Measurements from ENCODE around the gene WDR35.

The WDR35 gene

DNA sequence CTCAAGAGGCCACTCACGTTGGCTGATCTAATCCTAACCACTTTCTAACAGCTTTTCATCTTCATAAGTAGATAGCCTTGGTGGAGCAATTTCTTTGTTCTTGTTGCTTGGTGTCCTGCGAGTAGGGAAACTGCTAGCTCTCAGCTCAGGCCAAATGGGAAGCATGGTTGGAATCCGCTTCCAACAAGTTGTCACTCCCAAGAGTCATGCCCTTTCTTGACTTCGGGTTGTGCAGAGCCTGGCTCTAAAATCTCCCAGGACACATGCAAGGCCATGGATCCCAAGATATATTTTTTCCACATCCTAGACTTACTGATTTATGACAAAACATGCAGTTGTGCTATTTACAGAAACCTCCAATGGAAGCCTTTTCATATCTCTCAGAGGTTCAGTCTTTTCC is 29.8 kb upstream of the WDR35 start:
- H3K4me3 ChIP-seq (replicated peaks; ENCODE audit: low read depth, low read length) = no peak overlapping the region
- no peak for DNase-seq (ENCODE audit: extremely low read depth, low read depth)
- TF ChIP-seq, protein P1, sequence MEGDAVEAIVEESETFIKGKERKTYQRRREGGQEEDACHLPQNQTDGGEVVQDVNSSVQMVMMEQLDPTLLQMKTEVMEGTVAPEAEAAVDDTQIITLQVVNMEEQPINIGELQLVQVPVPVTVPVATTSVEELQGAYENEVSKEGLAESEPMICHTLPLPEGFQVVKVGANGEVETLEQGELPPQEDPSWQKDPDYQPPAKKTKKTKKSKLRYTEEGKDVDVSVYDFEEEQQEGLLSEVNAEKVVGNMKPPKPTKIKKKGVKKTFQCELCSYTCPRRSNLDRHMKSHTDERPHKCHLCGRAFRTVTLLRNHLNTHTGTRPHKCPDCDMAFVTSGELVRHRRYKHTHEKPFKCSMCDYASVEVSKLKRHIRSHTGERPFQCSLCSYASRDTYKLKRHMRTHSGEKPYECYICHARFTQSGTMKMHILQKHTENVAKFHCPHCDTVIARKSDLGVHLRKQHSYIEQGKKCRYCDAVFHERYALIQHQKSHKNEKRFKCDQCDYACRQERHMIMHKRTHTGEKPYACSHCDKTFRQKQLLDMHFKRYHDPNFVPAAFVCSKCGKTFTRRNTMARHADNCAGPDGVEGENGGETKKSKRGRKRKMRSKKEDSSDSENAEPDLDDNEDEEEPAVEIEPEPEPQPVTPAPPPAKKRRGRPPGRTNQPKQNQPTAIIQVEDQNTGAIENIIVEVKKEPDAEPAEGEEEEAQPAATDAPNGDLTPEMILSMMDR (IDR thresholded peaks at IDR 0.05; ENCODE audit: low read depth, low read length, missing control alignments) = no peak

DNA sequence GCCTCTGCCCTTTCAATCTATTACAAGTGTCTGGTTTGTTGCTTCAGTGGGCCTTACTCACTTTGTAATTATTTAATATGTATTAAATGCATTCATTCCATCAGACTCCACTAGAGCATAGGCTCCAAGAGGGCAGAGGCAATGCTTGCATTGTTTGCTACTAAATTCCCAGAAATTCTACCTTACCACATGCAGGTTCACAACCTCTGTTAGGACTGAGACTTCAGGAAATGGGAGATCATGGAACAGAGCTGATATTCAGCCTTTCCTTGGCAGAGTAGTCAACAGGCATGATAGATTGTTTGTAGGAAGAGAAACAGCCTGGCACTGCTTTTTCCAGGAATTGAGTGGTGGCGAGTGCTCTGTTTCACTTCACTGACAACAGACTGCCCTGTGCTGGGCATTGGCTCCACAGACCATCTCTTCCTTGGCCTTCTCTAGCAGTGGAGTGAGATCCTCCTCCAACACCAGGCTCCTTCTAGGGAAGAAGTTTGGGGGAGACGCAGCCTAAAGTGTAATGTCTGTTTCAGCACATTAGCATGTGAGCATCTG is 28.8 kb upstream of the WDR35 start:
- TF ChIP-seq, protein P1 (IDR thresholded peaks at IDR 0.05; ENCODE audit: low read depth, low read length, missing control alignments) = no peak
- no peak overlapping the region for H3K4me3 ChIP-seq (replicated peaks; ENCODE audit: low read depth, low read length)

DNA sequence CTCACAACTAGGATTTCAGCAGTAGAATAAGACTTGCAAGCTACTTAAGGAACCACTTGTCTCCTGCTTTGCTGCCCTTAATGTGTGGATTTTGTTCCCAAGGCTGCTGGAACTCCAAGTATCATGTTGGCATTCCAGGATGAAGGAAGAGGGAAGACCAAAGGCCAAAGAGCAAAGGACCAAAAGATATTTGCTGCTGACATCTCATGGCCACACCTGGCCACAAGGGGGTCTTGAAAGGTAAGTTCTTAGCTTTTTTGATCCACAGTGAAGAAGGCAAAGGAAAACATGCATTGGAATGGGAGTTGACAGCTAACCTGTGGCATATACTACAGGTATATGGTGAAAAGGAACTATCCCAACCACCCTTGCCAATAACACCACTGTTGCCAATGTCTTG is 26.4 kb upstream of the WDR35 start:
- TF ChIP-seq, protein P1 (IDR thresholded peaks at IDR 0.05; ENCODE audit: low read depth, low read length, missing control alignments) = no peak
- H3K4me3 ChIP-seq (replicated peaks; ENCODE audit: low read depth, low read length) = no peak overlapping the region
- DNase-seq (ENCODE audit: extremely low read depth, low read depth) = no peak

More for the DNA sequence above, 28.8 kb upstream of the WDR35 start:
- DNase-seq (ENCODE audit: extremely low read depth, low read depth) = no peak

DNA sequence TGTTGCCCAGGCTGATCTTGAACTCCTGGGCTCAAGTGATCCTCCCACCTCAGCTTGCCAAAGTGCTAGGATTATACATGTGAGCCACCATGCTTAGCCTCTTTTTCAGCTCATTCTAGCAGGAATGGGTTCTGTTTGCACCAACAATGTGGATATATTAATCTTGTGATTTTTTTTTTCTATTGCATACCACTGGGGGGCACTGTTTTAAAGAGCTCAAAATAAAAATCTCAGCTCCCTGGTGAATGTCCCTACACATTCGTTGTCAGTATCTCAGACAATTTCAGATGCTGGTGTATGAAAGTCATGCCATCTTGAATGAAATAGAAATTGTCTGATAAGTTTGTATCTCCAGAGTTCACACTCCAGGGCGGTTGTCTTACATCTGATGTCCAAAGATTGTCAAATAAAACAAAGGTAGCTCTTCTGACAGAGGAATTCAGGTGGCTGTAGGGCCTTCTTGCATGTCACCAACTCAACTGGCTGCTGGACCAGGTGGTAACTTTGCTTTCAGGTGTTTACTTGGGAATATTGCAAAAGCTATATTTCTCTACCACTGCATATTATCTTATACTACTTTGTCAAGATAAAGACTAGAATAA is 25.7 kb upstream of the WDR35 start:
- TF ChIP-seq, protein P1 (IDR thresholded peaks at IDR 0.05; ENCODE audit: low read depth, low read length, missing control alignments) = peak; percentile 46
- peak; percentile 36 for DNase-seq (ENCODE audit: extremely low read depth, low read depth)
- H3K4me3 ChIP-seq (replicated peaks; ENCODE audit: low read depth, low read length) = no peak overlapping the region

DNA sequence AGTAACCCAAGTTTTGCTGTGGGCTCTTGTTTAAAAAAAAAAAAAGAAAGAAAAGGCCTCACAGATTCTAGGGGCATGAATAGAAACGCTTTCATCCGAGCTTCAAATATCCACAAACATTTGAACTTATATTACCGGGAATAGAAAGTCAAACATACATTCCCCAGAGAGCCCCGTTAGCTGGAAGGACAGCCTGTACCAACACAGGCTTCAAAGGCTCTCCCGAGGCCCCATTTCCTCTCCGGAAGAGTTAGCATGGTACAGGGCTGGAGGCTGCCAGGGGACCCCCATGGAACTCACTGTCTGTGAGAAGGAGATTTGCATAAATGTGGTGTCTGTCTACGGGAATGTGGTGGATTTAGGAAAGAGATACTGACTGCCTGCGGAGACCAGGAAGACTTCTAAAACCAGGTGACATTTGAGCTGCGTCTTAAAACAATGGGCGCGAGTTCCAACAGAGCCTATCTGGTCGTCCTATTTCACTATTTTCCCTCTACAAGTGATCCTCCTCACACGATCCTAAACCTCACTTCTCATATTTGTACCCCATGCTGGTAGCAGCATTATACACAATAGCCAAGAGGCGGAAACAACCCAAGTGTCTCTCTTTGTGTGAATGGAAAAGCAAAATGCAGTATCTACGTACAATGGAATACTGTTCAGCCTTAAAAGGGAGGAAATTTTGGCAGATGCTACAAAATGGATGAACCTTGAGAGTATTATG is 23.4 kb upstream of the WDR35 start:
- H3K4me3 ChIP-seq (replicated peaks; ENCODE audit: low read depth, low read length) = peak overlapping the region; percentile 29
- TF ChIP-seq, protein P1 (IDR thresholded peaks at IDR 0.05; ENCODE audit: low read depth, low read length, missing control alignments) = no peak
- DNase-seq (ENCODE audit: extremely low read depth, low read depth) = no peak

DNA sequence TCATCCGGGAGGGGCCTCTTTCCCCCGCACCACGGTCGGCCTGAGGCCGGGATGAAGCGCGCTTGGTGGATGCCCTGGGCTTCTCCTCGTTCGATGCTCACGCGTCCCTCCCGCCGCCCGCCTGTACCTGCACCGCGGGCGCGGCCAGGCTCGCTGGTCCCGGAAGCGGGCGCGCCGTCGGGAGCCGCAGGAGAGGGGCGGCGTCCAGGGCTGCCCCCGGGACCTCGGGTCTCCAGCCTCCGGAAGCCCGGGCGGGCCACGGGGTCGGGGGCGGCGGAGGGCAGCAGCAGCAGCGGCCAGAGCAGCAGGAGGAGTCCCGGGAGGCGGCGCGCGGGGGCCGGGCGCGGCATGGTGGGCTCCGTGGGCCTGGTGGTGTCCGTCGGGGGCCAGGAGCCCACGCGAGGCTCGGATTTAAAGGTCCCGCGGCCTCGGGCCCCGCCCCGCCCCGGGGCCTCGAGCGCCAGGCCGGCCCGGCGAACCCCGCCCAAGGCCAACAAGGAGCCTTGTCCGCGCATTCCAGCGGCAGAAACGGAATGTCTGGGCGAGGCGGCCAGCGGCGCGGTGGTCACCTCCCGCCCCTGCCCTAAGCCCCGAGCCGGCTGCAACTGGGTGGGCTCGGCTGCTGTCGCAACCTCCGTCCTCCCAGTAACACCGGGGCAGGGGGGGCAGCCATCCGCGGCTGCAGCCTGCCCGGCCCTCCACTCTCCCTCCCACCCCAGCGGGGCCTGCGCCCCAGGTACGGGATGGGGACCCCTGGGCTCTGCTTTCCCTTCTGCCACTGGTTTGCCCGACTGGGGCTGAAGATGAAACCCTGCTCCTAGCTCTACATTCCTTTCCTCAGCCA is 22.6 kb upstream of the WDR35 start, which contains the start of gene MATN3:
TSS of gene MATN3 (minus strand) at position 387 of the 844 bp plus-strand sequence. CDS start at position 350, 37 bp downstream.
- TF ChIP-seq, protein P1 (IDR thresholded peaks at IDR 0.05; ENCODE audit: low read depth, low read length, missing control alignments) = no peak
- no peak for DNase-seq (ENCODE audit: extremely low read depth, low read depth)
- H3K4me3 ChIP-seq (replicated peaks; ENCODE audit: low read depth, low read length) = peak within 1 kb of the TSS; percentile 29
